K562 (cell line): ENCODE results near the gene GAB2. TPM values are rescaled to one million over a fixed set of nuclear protein-coding genes. Genes with fewer than 3 reads are reported as not detected.

ENCODE experiments used
- ATAC-seq: fragments of 200-7000 bp; cut with Tn5 transposase; 3 replicates; pipeline ENCODE4 v1.9.1; 2020; ENCODE audit warnings: moderate library complexity
- BruUV-seq: library from RNA; stranded (reverse); fragments of 400-500 nt; replicated peaks from 2 replicates; lab custom pipeline; 2021; lab: Mats Ljungman, UMichigan
- CTCF ChIA-PET: fragments of 300-600 bp; formaldehyde crosslinking; extraction: SDS; loops from one replicate; lab custom pipeline; 2021; ENCODE audit warnings: low intra/inter-chr PET ratio; lab: Yijun Ruan, JAX
- POLR2A ChIA-PET: fragments of 300-600, 350-650 bp; sonication (Branson Sonifier 250); formaldehyde crosslinking; extraction: SDS; loops from one replicate; lab custom pipeline; 2021; ENCODE audit warnings: antibody characterized with exemption, inconsistent platforms; lab: Yijun Ruan, JAX
- DNase-seq, 4 experiments: peaks; one replicate each; pipeline versions ENCODE4 v3.0.0 to v3.0.0-alpha.2; 2011 to 2018; ENCODE audit warnings: low spot score in 3 of 4, mixed read lengths in 3 of 4; ENCODE audit errors: extremely low read depth in 1 of 4
- FAIRE-seq: peaks from 2 replicates; lab custom pipeline; 2011; peaks lifted over from hg19 to GRCh38; lab: Jason Lieb, UNC
- H2AFZ ChIP-seq: 2 replicates; pipeline ENCODE4 v1.6.0; 2011; ENCODE audit warnings: low read depth, low read length, control low read depth, inconsistent platforms
- H3K27ac ChIP-seq: fragments of 200-600 bp; 3 replicates; pipeline ENCODE4 v1.8.0; 2011; ENCODE audit warnings: low read depth, mild to moderate bottlenecking, control low read depth, inconsistent platforms, low read length, moderate library complexity, mixed read lengths; ENCODE audit errors: extremely low read depth
- H3K27me3 ChIP-seq, 2 experiments: fragments of 300-600 bp in 1 of 2; 2 replicates in 1 of 2; 3 replicates in 1 of 2; pipeline versions ENCODE4 v1.6.0 to v1.8.0; 2011; ENCODE audit warnings: inconsistent platforms in 2 of 2, low read length in 2 of 2, mild to moderate bottlenecking in 1 of 2, mixed read lengths in 1 of 2, moderate library complexity in 1 of 2; ENCODE audit not compliant: control insufficient read depth in 2 of 2, insufficient read depth in 2 of 2
- H3K36me3 ChIP-seq: fragments of 300-600 bp; 3 replicates; pipeline ENCODE4 v1.8.0; 2011; ENCODE audit warnings: mild to moderate bottlenecking, low read length, inconsistent platforms; ENCODE audit not compliant: control insufficient read depth, insufficient read depth
- H3K4me1 ChIP-seq, 2 experiments: fragments of 200-600 bp in 1 of 2; replicated peaks in 1 of 2; 2 replicates in 1 of 2; 3 replicates in 1 of 2; pipeline versions ENCODE4 v1.5.1 to v1.8.0; 2011; ENCODE audit warnings: inconsistent platforms in 2 of 2, low read length in 2 of 2, mild to moderate bottlenecking in 1 of 2, mixed read lengths in 1 of 2, moderate library complexity in 1 of 2; ENCODE audit not compliant: control insufficient read depth in 2 of 2, insufficient read depth in 2 of 2
- H3K4me2 ChIP-seq: 2 replicates; pipeline ENCODE4 v1.6.1; 2011; ENCODE audit warnings: low read length, control low read depth, inconsistent platforms, mixed read lengths; ENCODE audit not compliant: insufficient read depth
- H3K4me3 ChIP-seq: fragments of 200-600 bp; sonication (generic), shearing (Covaris generic); 2 replicates; pipeline ENCODE4 v1.5.1; 2016; ENCODE audit warnings: control low read depth, inconsistent platforms
- H3K79me2 ChIP-seq: fragments of 200-600 bp; 3 replicates; pipeline ENCODE4 v1.8.0; 2011; ENCODE audit warnings: low read length, inconsistent platforms; ENCODE audit not compliant: control insufficient read depth, insufficient read depth
- H3K9ac ChIP-seq, 2 experiments: 2 replicates each; pipeline versions ENCODE4 v1.6.0 to v1.6.1; 2011; ENCODE audit warnings: low read depth in 2 of 2, low read length in 2 of 2, control low read depth in 1 of 2, inconsistent platforms in 1 of 2, mild to moderate bottlenecking in 1 of 2, mixed read lengths in 1 of 2; ENCODE audit not compliant: insufficient read depth in 1 of 2
- H3K9me1 ChIP-seq: one replicate; pipeline ENCODE4 v1.6.0; 2011; ENCODE audit warnings: inconsistent platforms, mild to moderate bottlenecking, low read length, moderate library complexity; ENCODE audit not compliant: control insufficient read depth, insufficient read depth
- H3K9me3 ChIP-seq: replicated peaks from 2 replicates; pipeline ENCODE4 v1.5.1; 2011; ENCODE audit warnings: low read depth, low read length, inconsistent platforms; ENCODE audit not compliant: control insufficient read depth, insufficient read depth
- H4K20me1 ChIP-seq: replicated peaks from 2 replicates; pipeline ENCODE4 v1.6.1; 2011; ENCODE audit warnings: low read length, inconsistent platforms, mixed read lengths; ENCODE audit not compliant: control insufficient read depth, insufficient read depth
- DACH1 ChIP-seq: fragments of 450-650 bp; IDR thresholded peaks from 2 replicates; pipeline ENCODE4 v1.6.1; 2018; ENCODE audit not compliant: partially characterized antibody
- HNRNPL ChIP-seq: fragments of 200-400 bp; formaldehyde crosslinking; IDR thresholded peaks from 2 replicates; pipeline ENCODE4 v1.6.1; 2017; ENCODE audit warnings: low read depth, mild to moderate bottlenecking, low read length
- MTA1 ChIP-seq: fragments of 450-650 bp; IDR thresholded peaks from 2 replicates; pipeline ENCODE4 v1.6.1; 2017; ENCODE audit warnings: borderline replicate concordance
- SAFB2 ChIP-seq: fragments of 200-400 bp; formaldehyde crosslinking; IDR thresholded peaks from 2 replicates; pipeline ENCODE4 v1.6.1; 2018; ENCODE audit warnings: borderline replicate concordance, low read length, low read depth, moderate library complexity; ENCODE audit not compliant: severe bottlenecking
- WGBS: fragments of 100-300 bp; shearing (Covaris generic); methylation state at CpG from one replicate; pipeline ENCODE4 v1.1.6; 2016; ENCODE audit warnings: low coverage, mixed read lengths; ENCODE audit not compliant: insufficient coverage; ENCODE audit errors: missing lambda C conversion rate; 5-methylcytosine and 5-hydroxymethylcytosine counted together
- in situ Hi-C: fragments of 300-500 bp; cut with MboI; formaldehyde crosslinking; loops from 4 replicates; pipeline ENCODE4 v1.15.0; 2018; ENCODE audit warnings: inconsistent platforms, mixed read lengths
- intact Hi-C: fragments of 100-400 bp; cut with micrococcal nuclease; formaldehyde crosslinking; loops from 2 replicates; pipeline ENCODE4 v1.14.2; 2022
- polyA plus RNA-seq, 8 experiments: library from polyadenylated mRNA; depleted of rRNA in 4 of 8; stranded (reverse) in 5 of 8; unstranded in 3 of 8; fragments of >200 nt; fragmentation: Nextera tagmentation in 2 of 8; fragmentation: Illumina TruSeq in 1 of 8; extraction: Ambion mirVana in 2 of 8; extraction: Trizol in 1 of 8; gene quantifications; 2 replicates each; pipeline versions ENCODE4 v1.2.1 to v1.2.3, GENCODE V29; 2011 to 2014; ENCODE audit warnings: inconsistent platforms in 1 of 8, missing spikeins in 1 of 8
- total RNA-seq, 7 experiments: library from RNA; depleted of rRNA in 6 of 7; stranded (reverse); fragments of >200 nt in 6 of 7; fragmentation: Illumina TruSeq in 2 of 7; extraction: Trizol in 2 of 7; gene quantifications; 2 replicates each; pipeline versions ENCODE4 v1.2.1 to v1.2.3, GENCODE V29; 2011 to 2021; ENCODE audit warnings: low replicate concordance in 1 of 7
- TF ChIP-seq, protein P1 (sequence below): fragments of 250-450 bp; sonication (Bioruptor Pico); IDR thresholded peaks from 2 replicates; pipeline ENCODE4 v1.4.0; 2020; ENCODE audit warnings: mild to moderate bottlenecking, moderate library complexity, borderline replicate concordance

Gene GAB2
- total and polyA plus RNA-seq, 9 of the 15 experiments (the other 6 are each of a cell fraction or from before 2014, with no cell fraction given): 2.3 to 35.2 (median 16.1) TPM

GRCh38 chr11:78196661-78197091, 220.9 kb downstream of the GAB2 start:
- H3K36me3 ChIP-seq: peaks cover 7% of the 10 kb centered on the region; the same call in 1 of the 3 replicates
- 0 out of 2 replicates have a peak, but pooled peaks cover 6% of the 10 kb centered on the region for H4K20me1 ChIP-seq
- FAIRE-seq (no peak), DNase-seq (no peak), ATAC-seq (no peak)
- H3K4me3 ChIP-seq: no peak overlapping the region
- in situ Hi-C loops (no loop called here), intact Hi-C loops (no loop called here)
- BruUV-seq: no TSS peak
- ChIA-PET CTCF (no interaction called here), POLR2A (interaction anchor here (0.6 kb wide), 1 partner anchor 10 kb away, joined by 4 read pairs; no protein-coding TSS in a partner anchor)
- H3K4me1 ChIP-seq: peaks cover 13 to 25% of the 10 kb centered on the region in 2 experiments
- no peak overlapping the region for H3K4me2 ChIP-seq
- no peak overlapping the region for H3K27ac ChIP-seq
- H3K9ac ChIP-seq: no peak overlapping the region
- H2AFZ ChIP-seq: no peak overlapping the region
- no peaks in the 10 kb centered on the region; the same call in 2 of the 3 replicates for H3K79me2 ChIP-seq
- 97% methylated on average over 26 of the region's 40 CpGs for WGBS
- H3K9me1 ChIP-seq: no peaks in the 10 kb centered on the region
- TF ChIP-seq, protein P1, sequence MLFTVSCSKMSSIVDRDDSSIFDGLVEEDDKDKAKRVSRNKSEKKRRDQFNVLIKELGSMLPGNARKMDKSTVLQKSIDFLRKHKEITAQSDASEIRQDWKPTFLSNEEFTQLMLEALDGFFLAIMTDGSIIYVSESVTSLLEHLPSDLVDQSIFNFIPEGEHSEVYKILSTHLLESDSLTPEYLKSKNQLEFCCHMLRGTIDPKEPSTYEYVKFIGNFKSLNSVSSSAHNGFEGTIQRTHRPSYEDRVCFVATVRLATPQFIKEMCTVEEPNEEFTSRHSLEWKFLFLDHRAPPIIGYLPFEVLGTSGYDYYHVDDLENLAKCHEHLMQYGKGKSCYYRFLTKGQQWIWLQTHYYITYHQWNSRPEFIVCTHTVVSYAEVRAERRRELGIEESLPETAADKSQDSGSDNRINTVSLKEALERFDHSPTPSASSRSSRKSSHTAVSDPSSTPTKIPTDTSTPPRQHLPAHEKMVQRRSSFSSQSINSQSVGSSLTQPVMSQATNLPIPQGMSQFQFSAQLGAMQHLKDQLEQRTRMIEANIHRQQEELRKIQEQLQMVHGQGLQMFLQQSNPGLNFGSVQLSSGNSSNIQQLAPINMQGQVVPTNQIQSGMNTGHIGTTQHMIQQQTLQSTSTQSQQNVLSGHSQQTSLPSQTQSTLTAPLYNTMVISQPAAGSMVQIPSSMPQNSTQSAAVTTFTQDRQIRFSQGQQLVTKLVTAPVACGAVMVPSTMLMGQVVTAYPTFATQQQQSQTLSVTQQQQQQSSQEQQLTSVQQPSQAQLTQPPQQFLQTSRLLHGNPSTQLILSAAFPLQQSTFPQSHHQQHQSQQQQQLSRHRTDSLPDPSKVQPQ: no peak
- TF ChIP-seq SAFB2 (no peak), HNRNPL (0 out of 2 replicates have a peak, but pooled peaks have one; percentile 65), DACH1 (no peak), MTA1 (no peak)
- no peaks in the 10 kb centered on the region for H3K9me3 ChIP-seq
- no peaks in the 10 kb centered on the region for H3K27me3 ChIP-seq
